SH-SY5Y (cell line): ENCODE data around the gene EVA1A.

Source experiments
- GATA2 ChIP-seq: IDR thresholded peaks from 2 replicates; pipeline ENCODE4 v1.6.1; 2011; ENCODE audit warnings: mild to moderate bottlenecking, low read depth, low read length
- GATA3 ChIP-seq: IDR thresholded peaks from 2 replicates; pipeline ENCODE4 v1.6.1; 2011; ENCODE audit warnings: low read depth, mild to moderate bottlenecking, low read length, moderate library complexity

Gene EVA1A

DNA sequence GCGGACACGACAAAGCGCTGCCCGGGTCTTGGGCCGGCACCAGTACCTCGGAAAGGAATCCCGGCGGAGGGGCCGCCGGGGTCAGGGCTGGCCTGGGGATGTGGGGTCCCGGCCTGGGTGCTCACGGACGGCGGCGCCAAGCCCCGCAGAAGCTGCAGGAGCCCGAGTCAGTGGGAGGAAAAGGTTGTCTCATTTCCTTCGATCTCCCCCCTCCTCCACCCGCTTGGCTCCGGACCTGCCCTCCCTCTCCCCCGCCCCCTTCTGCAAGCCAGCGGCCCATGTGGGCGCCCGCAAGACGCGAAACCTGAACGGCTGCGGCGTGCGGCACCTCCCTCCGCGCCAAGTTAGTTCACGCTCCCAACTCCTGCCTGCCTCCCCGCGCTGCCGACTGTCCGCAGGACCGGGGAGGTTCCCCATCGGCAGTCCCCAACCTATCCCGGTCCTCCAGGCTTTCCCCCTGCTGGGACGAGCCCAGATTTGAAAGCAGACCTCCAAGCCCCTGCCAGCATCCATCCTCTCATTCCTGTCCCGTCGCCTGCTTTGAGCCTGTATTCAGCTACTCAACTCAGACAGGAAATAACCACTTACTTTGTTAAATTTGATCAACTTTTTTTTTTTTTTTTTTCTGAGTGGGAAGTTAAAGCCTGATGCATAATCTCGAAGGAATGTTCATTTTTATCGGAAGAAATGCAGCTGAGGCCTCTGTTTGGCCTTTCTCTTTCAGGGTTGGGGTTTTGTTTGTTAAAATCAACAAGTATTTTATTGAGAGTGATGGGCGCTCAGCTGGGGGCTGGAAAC is at the start of gene EVA1A:
EVA1A (minus strand) TSS at position 172 of the 798 bp plus-strand sequence. CDS start 42,799 bp downstream, outside the sequence.
- no peak for TF ChIP-seq GATA3
- TF ChIP-seq GATA2 = no peak

GRCh38 chr2:75609937-75610508 is 49.3 kb upstream of the EVA1A start:
- TF ChIP-seq GATA3 (no peak), GATA2 (no peak)

DNA sequence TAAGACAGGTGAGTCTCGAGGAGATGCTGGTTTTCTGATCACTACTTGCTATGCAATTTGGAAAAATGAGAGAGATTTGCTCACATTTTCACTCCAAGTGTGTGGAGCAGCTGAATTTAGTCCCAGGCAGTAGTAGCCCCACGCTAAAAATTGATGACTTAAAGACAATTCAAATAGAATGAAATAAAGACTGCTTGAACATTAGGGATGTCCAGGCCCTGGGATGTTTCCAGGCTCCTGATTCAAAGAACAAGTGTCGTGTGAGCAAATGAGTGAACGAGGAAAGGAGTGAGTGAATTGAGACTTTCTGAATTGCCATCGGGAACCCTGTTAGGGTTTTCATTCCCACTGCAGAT is 48.6 kb upstream of the EVA1A start:
- no peak for TF ChIP-seq GATA3
- no peak for TF ChIP-seq GATA2

GRCh38 chr2:75608684-75609333 is 48.1 kb upstream of the EVA1A start:
- TF ChIP-seq GATA2 = no peak
- TF ChIP-seq GATA3 = no peak

GRCh38 chr2:75607988-75608683 is 47.4 kb upstream of the EVA1A start:
- TF ChIP-seq GATA3 = no peak
- TF ChIP-seq GATA2 = no peak

GRCh38 chr2:75607400-75607798 is 46.7 kb upstream of the EVA1A start:
- no peak for TF ChIP-seq GATA3
- no peak for TF ChIP-seq GATA2

- TF ChIP-seq GATA3 = no peak
- no peak for TF ChIP-seq GATA2
Measured at GRCh38 chr2:75606761-75607399, 46.1 kb upstream of the EVA1A start.

- TF ChIP-seq GATA3 (no peak), GATA2 (no peak)
Measured at GRCh38 chr2:75605770-75606529, 45.2 kb upstream of the EVA1A start.

GRCh38 chr2:75604484-75604883 is 43.7 kb upstream of the EVA1A start:
- TF ChIP-seq GATA2 (no peak), GATA3 (no peak)

- TF ChIP-seq GATA3 = no peak
- TF ChIP-seq GATA2 = no peak
Measured at GRCh38 chr2:75603477-75603876, 42.7 kb upstream of the EVA1A start.

GRCh38 chr2:75602724-75603342 is 42.1 kb upstream of the EVA1A start:
- TF ChIP-seq GATA2 (no peak), GATA3 (no peak)

GRCh38 chr2:75600461-75601011 is 39.8 kb upstream of the EVA1A start:
- TF ChIP-seq GATA2 (no peak), GATA3 (no peak)
